Activated CD8-positive, alpha-beta memory T cell treated with anti-CD3 and anti-CD28 coated beads for 48 hours (primary cell): ENCODE data around the gene UBTD2.
"Not testable (repeated sequence)": the region's sequence is repeated elsewhere in the genome, so short reads cannot be mapped to it uniquely, and the experiment has no call there.

Experiments
- DNase-seq, 3 experiments: peaks; one replicate each; pipeline ENCODE4 v3.0.0-alpha.2; 2020; ENCODE audit warnings: low read depth in 2 of 3, low spot score in 2 of 3

The UBTD2 gene

GRCh38 chr5:172293054-172293744 lies 9.6 kb upstream of the UBTD2 start:
- peak in 2 of 3 experiments; percentile 11 to 30 for DNase-seq

GRCh38 chr5:172291837-172292236 lies 8.3 kb upstream of the UBTD2 start:
- DNase-seq, result not testable (repeated sequence)

GRCh38 chr5:172288465-172288864 lies 4.9 kb upstream of the UBTD2 start:
- no peak for DNase-seq

- not testable (repeated sequence) for DNase-seq
These were observed 3.6 kb upstream of the UBTD2 start for GRCh38 chr5:172287140-172287539.

GRCh38 chr5:172285226-172286143 lies 1.9 kb upstream of the UBTD2 start:
- DNase-seq, result no peak

GRCh38 chr5:172284611-172284980 lies 1.0 kb upstream of the UBTD2 start:
- no peak for DNase-seq

- DNase-seq, result peak; percentile 42 to 70 (median 60)
These were observed 472 bp upstream of the UBTD2 start for GRCh38 chr5:172283862-172284610.

GRCh38 chr5:172282272-172283019 lies 1.1 kb downstream of the UBTD2 start:
- DNase-seq, result no peak

GRCh38 chr5:172281346-172281745 lies 2.2 kb downstream of the UBTD2 start:
- DNase-seq, result no peak

GRCh38 chr5:172280929-172281328 lies 2.6 kb downstream of the UBTD2 start:
- DNase-seq, result no peak

- DNase-seq, result no peak
These were observed 3.2 kb downstream of the UBTD2 start for GRCh38 chr5:172280317-172280716.

GRCh38 chr5:172278356-172278755 lies 5.2 kb downstream of the UBTD2 start:
- DNase-seq, result no peak

GRCh38 chr5:172276214-172276613 lies 7.3 kb downstream of the UBTD2 start:
- no peak for DNase-seq

- peak in 1 of 3 experiments; percentile 23 for DNase-seq
These were observed 8.4 kb downstream of the UBTD2 start for GRCh38 chr5:172274951-172275753.

- no peak for DNase-seq
These were observed 15.6 kb downstream of the UBTD2 start for GRCh38 chr5:172267943-172268342.

GRCh38 chr5:172266676-172267092 lies 16.9 kb downstream of the UBTD2 start:
- DNase-seq, result no peak

GRCh38 chr5:172266071-172266675 lies 17.4 kb downstream of the UBTD2 start:
- DNase-seq, result no peak

GRCh38 chr5:172264815-172265395 lies 18.7 kb downstream of the UBTD2 start:
- DNase-seq, result no peak

- no peak for DNase-seq
These were observed 28.1 kb downstream of the UBTD2 start for GRCh38 chr5:172255444-172255843.
